HUES48 (cell line): ENCODE results near the gene ATP1A4.

Source experiments
- H3K27ac ChIP-seq: one replicate; pipeline ENCODE4 v1.7.0; 2013; ENCODE audit warnings: low read depth, low read length, inconsistent platforms
- H3K27me3 ChIP-seq: 2 replicates; pipeline ENCODE4 v1.6.1; 2013; ENCODE audit warnings: mild to moderate bottlenecking, low read length; ENCODE audit not compliant: control insufficient read depth, insufficient read depth
- H3K36me3 ChIP-seq: 2 replicates; pipeline ENCODE4 v1.6.1; 2013; ENCODE audit warnings: low read length; ENCODE audit not compliant: control insufficient read depth, insufficient read depth
- H3K4me1 ChIP-seq: 2 replicates; pipeline ENCODE4 v1.6.1; 2013; ENCODE audit warnings: mild to moderate bottlenecking, low read length; ENCODE audit not compliant: control insufficient read depth, insufficient read depth
- H3K4me3 ChIP-seq: 2 replicates; pipeline ENCODE4 v1.5.1; 2013; ENCODE audit warnings: mild to moderate bottlenecking, low read depth, low read length
- H3K9ac ChIP-seq: 2 replicates; pipeline ENCODE4 v1.6.1; 2013; ENCODE audit warnings: mild to moderate bottlenecking, low read depth, low read length, moderate library complexity
- H3K9me3 ChIP-seq: 2 replicates; pipeline ENCODE4 v1.6.1; 2013; ENCODE audit warnings: low read length; ENCODE audit not compliant: control insufficient read depth, insufficient read depth

ATP1A4 gene

DNA sequence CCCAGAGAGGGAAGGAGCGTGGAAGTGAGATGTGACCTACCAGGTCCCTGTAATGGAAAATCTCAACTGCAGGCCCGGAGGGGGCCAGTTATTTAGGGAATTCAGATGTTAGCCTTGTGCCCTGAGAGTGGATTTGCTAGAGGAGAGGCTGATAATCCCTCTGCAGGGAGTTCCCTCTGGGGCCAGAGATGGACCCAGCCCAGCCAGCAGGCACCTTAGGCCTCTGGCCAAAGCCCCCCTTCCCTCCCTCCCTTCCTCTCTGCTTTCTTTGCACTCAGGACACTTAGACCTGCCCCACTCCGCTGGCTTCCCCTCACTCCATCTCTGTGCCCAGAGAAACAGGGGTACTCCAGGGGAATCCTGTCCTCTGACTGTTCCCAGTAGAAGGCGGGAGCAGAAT is 37.3 kb upstream of the ATP1A4 start:
- no peaks in the 10 kb centered on the region for H3K9me3 ChIP-seq
- H3K27ac ChIP-seq = peak overlapping the region; percentile 2
- no peaks in the 10 kb centered on the region for H3K36me3 ChIP-seq
- H3K9ac ChIP-seq = no peak overlapping the region
- no peak overlapping the region for H3K4me3 ChIP-seq
- H3K27me3 ChIP-seq = no peaks in the 10 kb centered on the region
- H3K4me1 ChIP-seq = peaks cover 56% of the 10 kb centered on the region

DNA sequence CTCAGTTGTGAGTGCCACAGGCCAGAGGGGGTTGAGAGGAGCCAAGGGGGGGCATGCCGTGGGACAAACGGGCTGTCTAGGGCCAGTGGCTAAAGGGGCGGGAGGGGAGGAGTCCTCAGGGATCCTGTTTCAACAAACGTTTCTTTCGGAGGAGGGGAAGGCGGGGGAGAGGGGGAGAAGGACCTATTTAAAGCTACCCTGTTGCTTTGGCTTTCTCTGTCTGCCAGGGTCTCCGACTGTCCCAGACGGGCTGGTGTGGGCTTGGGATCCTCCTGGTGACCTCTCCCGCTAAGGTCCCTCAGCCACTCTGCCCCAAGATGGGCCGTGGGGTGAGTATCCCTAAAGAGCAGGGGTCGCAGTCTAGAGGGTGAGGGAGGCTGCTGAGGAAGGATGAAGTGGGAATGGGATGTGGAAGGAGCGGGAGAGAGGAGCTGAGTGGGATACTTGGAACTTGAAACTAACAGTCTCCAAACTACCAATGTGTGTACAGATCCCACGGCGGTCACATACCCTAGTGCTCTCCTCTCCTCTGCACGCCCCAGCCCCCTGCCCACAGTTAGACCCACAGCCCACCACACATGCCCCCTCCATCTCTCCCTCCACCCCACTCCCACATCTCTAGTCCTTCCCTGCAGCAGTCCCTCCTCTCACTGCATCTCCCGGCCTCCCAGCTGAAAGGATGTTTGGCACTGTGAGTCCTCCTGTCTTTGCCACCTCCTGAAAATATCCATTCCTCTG is 35.7 kb upstream of the ATP1A4 start, which contains the start of gene ATP1A2:
Gene ATP1A2, plus strand, starts transcription at position 215 of the 738 bp plus-strand sequence. Its CDS starts 103 bp downstream, at position 318.
- peak within 1 kb of the TSS; percentile 7 for H3K27ac ChIP-seq
- no peaks in the 10 kb centered on the region for H3K27me3 ChIP-seq
- peak within 1 kb of the TSS; percentile 58; the same call in 1 of the 2 replicates for H3K4me3 ChIP-seq
- no peaks in the 10 kb centered on the region for H3K9me3 ChIP-seq
- H3K9ac ChIP-seq = no peak within 1 kb of the TSS
- H3K4me1 ChIP-seq = peaks cover 44% of the 10 kb centered on the region
- H3K36me3 ChIP-seq = no peaks in the 10 kb centered on the region

DNA sequence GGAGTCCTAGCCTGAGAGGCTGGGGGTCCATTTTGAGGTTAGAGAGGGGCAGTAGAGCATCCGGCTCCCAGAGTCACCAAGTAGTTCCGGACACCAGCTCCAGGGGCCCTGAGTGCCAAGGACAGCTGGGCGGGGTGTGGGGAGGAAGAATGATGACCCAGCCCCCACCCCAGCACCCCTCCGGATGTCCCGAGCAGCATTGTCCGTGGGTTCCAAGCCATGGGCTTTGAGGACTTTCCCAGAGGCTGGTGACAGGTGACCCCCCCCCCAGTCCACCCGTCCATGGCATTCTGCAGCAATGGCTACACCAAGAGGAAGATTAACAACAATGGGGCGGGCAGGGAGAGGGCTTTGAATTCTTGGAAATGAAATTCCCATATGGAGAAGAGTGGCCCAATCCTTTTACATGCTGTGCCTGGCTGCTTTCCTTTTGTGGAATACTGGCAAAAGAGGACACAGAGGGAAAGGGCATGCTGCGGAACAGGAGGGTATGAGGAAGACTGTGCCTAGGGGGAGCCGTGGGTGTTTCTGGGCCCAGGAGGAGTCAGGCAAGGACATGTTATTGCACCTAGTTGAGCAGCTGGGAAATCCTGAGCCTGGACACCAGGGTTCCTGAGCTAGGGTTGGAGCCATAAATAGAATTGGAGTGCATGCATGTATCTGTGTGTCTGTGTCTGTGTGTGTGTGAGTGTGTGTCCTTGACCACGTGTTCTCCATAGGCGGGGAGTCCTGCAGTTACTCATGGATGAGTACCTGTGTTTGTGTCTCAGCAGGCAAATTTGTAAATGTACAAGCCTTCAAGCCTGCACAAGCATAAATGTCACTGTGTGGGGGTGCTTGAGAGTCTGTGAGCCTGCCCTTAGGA is 34.9 kb upstream of the ATP1A4 start:
- Histone ChIP-seq H3K9ac (no peak overlapping the region), H3K4me3 (peak overlapping the region; percentile 58; the same call in 1 of the 2 replicates), H3K4me1 (peaks cover 43% of the 10 kb centered on the region), H3K27me3 (no peaks in the 10 kb centered on the region), H3K27ac (no peak overlapping the region), H3K36me3 (peaks cover 8% of the 10 kb centered on the region), H3K9me3 (no peaks in the 10 kb centered on the region)

DNA sequence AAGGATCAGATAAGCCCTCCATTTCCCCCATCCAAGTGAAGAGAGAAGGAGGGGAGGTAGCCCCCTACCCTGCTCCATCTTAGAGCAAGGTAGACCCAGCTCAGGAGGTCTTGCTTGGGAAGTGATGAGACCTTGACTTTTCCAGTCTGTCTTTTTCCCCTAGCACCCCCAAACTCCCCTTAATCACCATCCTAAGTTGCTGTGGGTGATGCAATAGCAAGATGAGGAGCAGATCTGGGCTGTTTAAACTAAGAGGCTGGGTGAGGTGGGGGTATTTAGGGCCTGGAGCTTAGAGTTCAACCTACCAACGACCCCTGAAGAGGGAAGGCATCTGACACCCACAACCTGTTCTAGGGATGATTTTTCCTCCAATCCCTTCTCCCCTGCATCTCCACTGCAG is 34.1 kb upstream of the ATP1A4 start:
- Histone ChIP-seq H3K27ac (no peak overlapping the region), H3K9ac (no peak overlapping the region), H3K4me3 (no peak overlapping the region), H3K4me1 (peaks cover 43% of the 10 kb centered on the region), H3K27me3 (no peaks in the 10 kb centered on the region), H3K36me3 (peaks cover 8% of the 10 kb centered on the region), H3K9me3 (no peaks in the 10 kb centered on the region)

DNA sequence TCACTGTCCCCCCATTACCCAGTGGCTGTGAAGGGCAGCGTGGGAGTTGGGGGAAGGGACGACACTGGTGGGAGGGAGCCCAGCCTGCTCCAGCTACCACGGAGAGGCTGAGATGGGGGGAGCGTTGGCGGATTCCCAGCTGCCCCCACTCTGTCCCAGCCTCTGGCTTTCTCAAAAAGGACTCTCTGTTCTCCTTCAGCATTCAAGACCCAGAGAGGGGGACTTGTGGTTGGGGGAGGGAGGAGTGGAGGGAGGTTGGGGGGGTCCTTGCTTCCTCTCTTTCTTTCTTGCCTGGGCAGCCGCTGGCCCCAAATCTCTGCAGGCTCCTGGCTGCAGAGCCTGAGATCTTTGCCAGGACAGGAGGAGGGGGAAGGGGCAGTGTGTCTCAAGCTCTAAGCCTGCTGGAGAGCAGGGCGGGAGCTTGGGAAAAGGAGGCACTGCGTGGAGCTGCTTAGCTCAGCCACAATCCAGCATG is 33.7 kb upstream of the ATP1A4 start:
- Histone ChIP-seq H3K27ac (no peak overlapping the region), H3K9ac (no peak overlapping the region), H3K4me3 (no peak overlapping the region), H3K4me1 (peaks cover 43% of the 10 kb centered on the region), H3K9me3 (no peaks in the 10 kb centered on the region), H3K27me3 (no peaks in the 10 kb centered on the region), H3K36me3 (peaks cover 8% of the 10 kb centered on the region)

DNA sequence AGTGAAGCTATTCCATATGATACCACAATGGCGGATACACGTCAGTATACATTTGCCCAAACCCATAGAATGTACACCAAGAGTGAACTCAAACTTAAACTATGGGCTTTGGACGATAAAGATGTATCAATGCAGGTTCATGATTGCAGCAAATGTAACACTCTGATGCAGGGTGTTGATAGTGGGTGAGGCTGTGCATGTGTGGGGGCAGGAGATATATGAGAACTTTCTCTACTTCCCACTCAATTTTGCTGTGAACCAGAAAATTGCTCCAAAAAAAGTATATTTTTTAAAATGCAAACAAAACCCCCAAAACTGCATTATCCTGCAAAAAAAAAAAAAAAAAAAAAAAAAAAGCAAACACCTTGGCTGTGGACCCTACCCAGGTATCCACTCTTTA is 32.5 kb upstream of the ATP1A4 start:
- no peaks in the 10 kb centered on the region for H3K9me3 ChIP-seq
- no peak overlapping the region for H3K9ac ChIP-seq
- peaks cover 10% of the 10 kb centered on the region for H3K36me3 ChIP-seq
- no peak overlapping the region for H3K27ac ChIP-seq
- H3K4me1 ChIP-seq = peaks cover 34% of the 10 kb centered on the region
- H3K4me3 ChIP-seq = no peak overlapping the region
- H3K27me3 ChIP-seq = no peaks in the 10 kb centered on the region

DNA sequence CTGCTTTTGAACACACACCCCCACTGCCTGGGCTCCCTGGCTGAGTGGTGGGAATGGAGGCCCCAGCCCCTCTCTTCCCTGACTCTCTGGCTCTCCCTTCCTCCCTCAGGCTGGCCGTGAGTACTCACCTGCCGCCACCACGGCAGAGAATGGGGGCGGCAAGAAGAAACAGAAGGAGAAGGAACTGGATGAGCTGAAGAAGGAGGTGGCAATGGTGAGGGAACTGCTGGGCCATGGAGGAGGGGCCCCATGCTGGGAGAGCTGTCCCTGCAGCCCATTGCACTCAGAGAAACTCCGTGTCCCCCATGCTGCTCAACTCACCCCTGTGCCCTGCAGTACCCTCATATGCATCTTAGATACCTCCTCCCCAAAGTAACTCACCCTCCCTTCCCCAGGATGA is 30.6 kb upstream of the ATP1A4 start:
- H3K4me1 ChIP-seq = peaks cover 26% of the 10 kb centered on the region
- H3K4me3 ChIP-seq = no peak overlapping the region
- no peaks in the 10 kb centered on the region for H3K9me3 ChIP-seq
- no peak overlapping the region for H3K9ac ChIP-seq
- H3K36me3 ChIP-seq = peaks cover 28% of the 10 kb centered on the region
- H3K27ac ChIP-seq = no peak overlapping the region
- no peaks in the 10 kb centered on the region for H3K27me3 ChIP-seq

DNA sequence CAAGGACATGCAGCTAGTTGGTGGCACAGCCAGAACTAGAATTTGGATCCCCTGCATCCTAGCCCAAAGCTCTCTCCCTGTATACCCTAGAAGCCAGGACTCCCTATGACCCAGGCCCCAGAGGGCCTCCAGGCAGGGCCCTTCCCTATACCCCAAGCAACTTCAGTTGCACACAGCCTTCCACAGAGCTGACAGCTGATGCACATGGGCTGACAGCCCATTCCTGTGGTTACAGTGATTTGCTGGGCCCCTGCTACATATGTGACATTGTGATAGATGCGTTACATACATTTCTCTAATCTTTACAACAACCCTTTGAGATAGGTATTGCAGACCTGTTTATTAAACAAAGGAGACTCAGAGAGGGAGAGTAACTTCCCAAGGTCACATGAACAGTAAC is 30.0 kb upstream of the ATP1A4 start:
- Histone ChIP-seq H3K27me3 (no peaks in the 10 kb centered on the region), H3K9me3 (no peaks in the 10 kb centered on the region), H3K27ac (no peak overlapping the region), H3K4me1 (peaks cover 21% of the 10 kb centered on the region), H3K4me3 (no peak overlapping the region), H3K36me3 (peaks cover 33% of the 10 kb centered on the region), H3K9ac (no peak overlapping the region)

DNA sequence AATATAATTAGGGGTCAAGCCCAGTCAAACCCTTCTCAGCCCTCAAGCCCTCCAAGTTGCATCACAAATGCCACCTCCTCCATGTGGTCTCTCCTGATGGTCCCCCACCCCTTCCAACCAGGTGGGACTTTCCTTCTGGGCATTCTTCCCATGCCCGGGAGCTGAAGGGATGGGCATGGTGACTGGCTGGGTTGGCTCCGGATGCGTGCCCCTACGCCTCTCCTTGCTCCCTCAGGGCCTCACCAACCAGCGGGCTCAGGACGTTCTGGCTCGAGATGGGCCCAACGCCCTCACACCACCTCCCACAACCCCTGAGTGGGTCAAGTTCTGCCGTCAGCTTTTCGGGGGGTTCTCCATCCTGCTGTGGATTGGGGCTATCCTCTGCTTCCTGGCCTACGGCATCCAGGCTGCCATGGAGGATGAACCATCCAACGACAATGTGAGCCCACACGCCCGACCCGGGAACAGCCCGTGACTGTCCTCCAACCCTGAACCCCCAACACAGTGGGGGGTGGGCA is 28.4 kb upstream of the ATP1A4 start:
- H3K4me3 ChIP-seq = no peak overlapping the region
- H3K27ac ChIP-seq = no peak overlapping the region
- no peaks in the 10 kb centered on the region for H3K9me3 ChIP-seq
- H3K27me3 ChIP-seq = no peaks in the 10 kb centered on the region
- H3K9ac ChIP-seq = no peak overlapping the region
- H3K4me1 ChIP-seq = peaks cover 9% of the 10 kb centered on the region; the same call in 1 of the 2 replicates
- peaks cover 46% of the 10 kb centered on the region for H3K36me3 ChIP-seq

DNA sequence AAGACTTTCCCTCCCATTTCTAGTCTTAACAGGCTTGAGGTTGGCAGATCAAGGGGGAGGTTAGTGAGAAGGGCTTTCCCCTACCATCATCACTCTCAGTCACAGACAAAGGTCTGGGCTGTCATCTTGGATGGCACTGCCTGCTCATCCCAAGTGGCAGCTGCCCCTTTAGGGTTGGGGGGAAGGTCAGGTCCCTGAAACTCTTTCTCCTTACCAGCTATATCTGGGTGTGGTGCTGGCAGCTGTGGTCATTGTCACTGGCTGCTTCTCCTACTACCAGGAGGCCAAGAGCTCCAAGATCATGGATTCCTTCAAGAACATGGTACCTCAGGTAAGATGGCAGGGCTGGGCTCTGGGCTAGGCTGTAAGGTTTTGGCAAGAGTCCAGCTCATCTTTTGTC is 27.7 kb upstream of the ATP1A4 start:
- peaks cover 9% of the 10 kb centered on the region; the same call in 1 of the 2 replicates for H3K4me1 ChIP-seq
- H3K9me3 ChIP-seq = no peaks in the 10 kb centered on the region
- H3K27me3 ChIP-seq = no peaks in the 10 kb centered on the region
- no peak overlapping the region for H3K4me3 ChIP-seq
- no peak overlapping the region for H3K9ac ChIP-seq
- peaks cover 53% of the 10 kb centered on the region for H3K36me3 ChIP-seq
- H3K27ac ChIP-seq = no peak overlapping the region
